CD4-positive, alpha-beta memory T cell (primary cell): ENCODE results near the gene CRELD2. TPM values are rescaled to one million over a fixed set of nuclear protein-coding genes. Genes with fewer than 3 reads are reported as not detected.

Experiments used
- CTCF ChIA-PET: fragments of 350-600 bp; sonication (Branson Sonifier 250); formaldehyde crosslinking; loops from one replicate; lab custom pipeline; 2021; ENCODE audit warnings: inconsistent platforms; ENCODE audit not compliant: partially characterized antibody; lab: Charles Lee
- POLR2A ChIA-PET: fragments of 350-600 bp; sonication (Branson Sonifier 250); formaldehyde crosslinking; loops from one replicate; lab custom pipeline; 2021; ENCODE audit not compliant: partially characterized antibody; lab: Charles Lee
- DNase-seq, 5 donors: peaks; one replicate each; pipeline versions ENCODE4 v3.0.0 to v3.0.0-alpha.2; 2020 to 2022; ENCODE audit warnings: mixed read lengths in 1 of 5
- H3K27ac ChIP-seq: one replicate; pipeline ENCODE4 v1.7.0; 2013; ENCODE audit warnings: low read depth, low read length
- H3K27me3 ChIP-seq: 2 replicates; pipeline ENCODE4 v1.7.0; 2013; ENCODE audit warnings: mild to moderate bottlenecking, low read length, moderate library complexity; ENCODE audit not compliant: insufficient read depth
- H3K36me3 ChIP-seq: 2 replicates; pipeline ENCODE4 v1.7.0; 2013; ENCODE audit warnings: mild to moderate bottlenecking, low read length, moderate library complexity; ENCODE audit not compliant: insufficient read depth
- H3K4me1 ChIP-seq: 2 replicates; pipeline ENCODE4 v1.7.0; 2013; ENCODE audit warnings: mild to moderate bottlenecking, low read length, moderate library complexity; ENCODE audit not compliant: insufficient read depth
- H3K4me3 ChIP-seq, 2 donors: one replicate each; pipeline ENCODE4 v1.7.0; 2013; ENCODE audit warnings: low read length in 2 of 2, mild to moderate bottlenecking in 1 of 2
- H3K9me3 ChIP-seq, 2 donors: one replicate each; pipeline ENCODE4 v1.7.0; 2013; ENCODE audit warnings: low read length in 2 of 2, control low read depth in 1 of 2; ENCODE audit not compliant: control insufficient read depth in 1 of 2
- H3K27ac Mint-ChIP-seq, 7 donors: one replicate each; pipeline ENCODE4 v1.8.0; 2020 to 2021; ENCODE audit warnings: mixed read lengths in 7 of 7, mild to moderate bottlenecking in 6 of 7, inconsistent platforms in 3 of 7, moderate library complexity in 3 of 7
- H3K27me3 Mint-ChIP-seq, 2 donors: one replicate each; pipeline ENCODE4 v1.8.0; 2020 to 2021; ENCODE audit warnings: mixed read lengths in 2 of 2
- H3K36me3 Mint-ChIP-seq, 2 donors: one replicate each; pipeline ENCODE4 v1.8.0; 2020 to 2021; ENCODE audit warnings: mixed read lengths in 2 of 2, inconsistent platforms in 1 of 2, mild to moderate bottlenecking in 1 of 2
- H3K4me1 Mint-ChIP-seq, 4 donors: one replicate each; pipeline ENCODE4 v1.8.0; 2020 to 2021; ENCODE audit warnings: mixed read lengths in 4 of 4, mild to moderate bottlenecking in 1 of 4
- H3K4me3 Mint-ChIP-seq, 8 donors: one replicate each; pipeline ENCODE4 v1.8.0; 2020 to 2021; ENCODE audit warnings: mixed read lengths in 8 of 8, mild to moderate bottlenecking in 7 of 8, moderate library complexity in 6 of 8, inconsistent platforms in 3 of 8
- H3K9me3 Mint-ChIP-seq, 8 donors: one replicate each; pipeline ENCODE4 v1.8.0; 2020 to 2021; ENCODE audit warnings: mixed read lengths in 8 of 8, mild to moderate bottlenecking in 5 of 8, inconsistent platforms in 3 of 8, moderate library complexity in 1 of 8
- intact Hi-C: fragments of 100-400 bp; cut with micrococcal nuclease; formaldehyde crosslinking; loops from one replicate; pipeline ENCODE4 v1.15.1; 2023
- polyA plus RNA-seq, 2 donors: library from polyadenylated mRNA; unstranded; fragments of 300-500 nt; fragmentation: Illumina TruSeq; gene quantifications; one replicate each; pipeline ENCODE4 v1.2.3, GENCODE V29; 2021
- total RNA-seq, 2 experiments: library from RNA; stranded (reverse); gene quantifications; one replicate each; pipeline ENCODE4 v1.2.3, GENCODE V29; 2021

CRELD2 gene
- total and polyA plus RNA-seq, 4 experiments from 2014 or later, result 36.0 to 46.1 (median 38.2) TPM

GRCh38 chr22:49936973-49937757, 18.7 kb downstream of the CRELD2 start:
- intact Hi-C loops, result loop anchor here (1.0 to 10.0 kb wide), 4 partner anchors 19 to 248 kb away; partner anchors contain the start of genes ALG12, CRELD2, PIM3 and TRABD
- no peak overlapping the region for H3K4me3 ChIP-seq
- POLR2A ChIA-PET, result interaction anchor here (0.6 to 3.2 kb wide), 11 partner anchors 7 to 306 kb away, joined by 3 to 80 read pairs (median 5); partner anchors contain the start of gene PIM3

GRCh38 chr22:49937758-49938564, 19.5 kb downstream of the CRELD2 start:
- Mint-ChIP-seq H3K27me3 (no peaks in the 10 kb centered on the region), H3K4me1 (peaks cover 4 to 34% (median 11%) of the 10 kb centered on the region in 4 donors), H3K27ac (peak overlapping the region in 5 of 7 donors; percentile 32 to 90 (median 53)), H3K36me3 (no peaks in the 10 kb centered on the region), H3K4me3 (peak overlapping the region in 1 of 8 donors; percentile 31), H3K9me3 (peaks cover 0 to 3% (median 0%) of the 10 kb centered on the region in 8 donors)
- Histone ChIP-seq H3K9me3 (no peaks in the 10 kb centered on the region), H3K4me3 (no peak overlapping the region), H3K4me1 (peaks cover 38% of the 10 kb centered on the region), H3K27ac (peak overlapping the region; percentile 90), H3K27me3 (no peaks in the 10 kb centered on the region), H3K36me3 (no peaks in the 10 kb centered on the region)
- ChIA-PET CTCF (no interaction called here), POLR2A (interaction anchor here (0.7 to 3.2 kb wide), 5 partner anchors 18 to 28 kb away, joined by 3 to 80 read pairs (median 8); partner anchors contain the start of gene PIM3)
- peak in 1 of 5 donors; percentile 39 for DNase-seq
- intact Hi-C loops, result loop anchor here (2.0 to 10.0 kb wide), 2 partner anchors 33 to 247 kb away; partner anchors contain the start of gene TRABD

More at GRCh38 chr22:49936973-49937757, 18.7 kb downstream of the CRELD2 start:
- no peaks in the 10 kb centered on the region for H3K36me3 ChIP-seq
- no peaks in the 10 kb centered on the region for H3K36me3 Mint-ChIP-seq
- no peaks in the 10 kb centered on the region for H3K27me3 ChIP-seq
- H3K4me3 Mint-ChIP-seq, result peak overlapping the region; percentile 45 to 74 (median 66)
- peaks cover 7 to 36% (median 14%) of the 10 kb centered on the region in 4 donors for H3K4me1 Mint-ChIP-seq
- peaks cover 0 to 3% (median 0%) of the 10 kb centered on the region in 8 donors for H3K9me3 Mint-ChIP-seq
- CTCF ChIA-PET, result interaction anchor here (1.0 to 2.0 kb wide), 2 partner anchors 22 to 24 kb away, joined by 3 to 8 read pairs; partner anchors contain the start of gene PIM3
- DNase-seq, result peak in 1 of 5 donors; percentile 39
- H3K4me1 ChIP-seq, result peaks cover 40% of the 10 kb centered on the region
- H3K27ac ChIP-seq, result peak overlapping the region; percentile 90
- no peaks in the 10 kb centered on the region for H3K9me3 ChIP-seq
- H3K27me3 Mint-ChIP-seq, result no peaks in the 10 kb centered on the region
- peak overlapping the region; percentile 88 to 95 (median 90) for H3K27ac Mint-ChIP-seq

DNA sequence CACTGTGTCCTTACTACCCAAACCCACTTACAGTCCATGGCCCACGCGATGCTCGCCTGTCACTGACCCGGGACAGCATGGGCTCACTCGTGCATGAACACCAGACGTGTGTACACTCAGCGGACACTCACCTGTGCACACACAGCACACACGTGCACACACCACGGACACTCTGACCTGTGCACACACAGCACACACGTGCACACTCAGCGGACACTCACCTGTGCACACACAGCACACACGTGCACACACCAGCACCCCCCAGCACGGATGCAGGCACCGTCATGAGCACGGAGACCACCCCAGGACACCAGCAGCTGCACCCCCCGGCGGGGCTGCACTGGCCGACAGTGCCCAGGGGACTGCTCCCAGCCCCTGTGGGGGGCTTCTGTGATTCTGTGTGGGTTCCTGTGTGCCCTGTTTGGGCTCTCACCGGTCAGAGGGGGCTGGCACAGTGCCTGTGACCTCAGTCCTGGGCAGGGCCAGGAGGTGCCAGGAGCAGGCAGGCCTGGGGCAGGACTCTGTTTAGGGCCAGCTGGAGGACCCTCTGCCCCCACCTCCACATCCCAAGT, 20.2 kb downstream of the CRELD2 start:
- Histone ChIP-seq H3K27ac (no peak overlapping the region), H3K9me3 (no peaks in the 10 kb centered on the region), H3K27me3 (no peaks in the 10 kb centered on the region), H3K36me3 (no peaks in the 10 kb centered on the region), H3K4me3 (no peak overlapping the region), H3K4me1 (peaks cover 31% of the 10 kb centered on the region)
- intact Hi-C loops, result loop anchor here (10.0 kb wide), 1 partner anchor 246 kb away; the partner anchor contains the start of gene TRABD
- POLR2A ChIA-PET, result interaction anchor here (0.7 kb wide), 1 partner anchor 22 kb away, joined by 3 read pairs; the partner anchor contains the start of gene PIM3
- peak overlapping the region in 5 of 7 donors; percentile 42 to 84 (median 70) for H3K27ac Mint-ChIP-seq
- no peaks in the 10 kb centered on the region for H3K27me3 Mint-ChIP-seq
- no peak overlapping the region for H3K4me3 Mint-ChIP-seq
- CTCF ChIA-PET, result no interaction called here
- peaks cover 0 to 3% (median 0%) of the 10 kb centered on the region in 8 donors for H3K9me3 Mint-ChIP-seq
- DNase-seq, result no peak
- no peaks in the 10 kb centered on the region for H3K36me3 Mint-ChIP-seq
- peaks cover 1 to 28% (median 6%) of the 10 kb centered on the region in 4 donors for H3K4me1 Mint-ChIP-seq

GRCh38 chr22:49941507-49942316, 23.3 kb downstream of the CRELD2 start:
- intact Hi-C loops, result no loop called here
- Mint-ChIP-seq H3K27me3 (no peaks in the 10 kb centered on the region), H3K4me1 (peaks cover 10 to 41% (median 13%) of the 10 kb centered on the region in 4 donors), H3K9me3 (peaks cover 0 to 4% (median 0%) of the 10 kb centered on the region in 8 donors), H3K36me3 (no peaks in the 10 kb centered on the region), H3K27ac (peak overlapping the region in 1 of 7 donors; percentile 35), H3K4me3 (no peak overlapping the region)
- Histone ChIP-seq H3K9me3 (no peaks in the 10 kb centered on the region), H3K27ac (no peak overlapping the region), H3K4me3 (no peak overlapping the region), H3K4me1 (peaks cover 26% of the 10 kb centered on the region), H3K27me3 (no peaks in the 10 kb centered on the region), H3K36me3 (no peaks in the 10 kb centered on the region)
- ChIA-PET POLR2A (interaction anchor here (0.7 kb wide), 1 partner anchor 19 kb away, joined by 3 read pairs; the partner anchor contains the start of gene PIM3), CTCF (no interaction called here)
- no peak for DNase-seq

- ChIA-PET POLR2A (interaction anchor here (1.1 kb wide), 1 partner anchor 17 kb away, joined by 3 read pairs; no protein-coding TSS in a partner anchor), CTCF (no interaction called here)
- peaks cover 0 to 4% (median 0%) of the 10 kb centered on the region in 8 donors for H3K9me3 Mint-ChIP-seq
- no peaks in the 10 kb centered on the region for H3K27me3 ChIP-seq
- intact Hi-C loops, result no loop called here
- H3K27ac Mint-ChIP-seq, result no peak overlapping the region
- no peaks in the 10 kb centered on the region for H3K36me3 Mint-ChIP-seq
- DNase-seq, result no peak
- H3K4me3 Mint-ChIP-seq, result no peak overlapping the region
- H3K4me3 ChIP-seq, result no peak overlapping the region
- H3K27me3 Mint-ChIP-seq, result no peaks in the 10 kb centered on the region
- H3K9me3 ChIP-seq, result no peaks in the 10 kb centered on the region
- peaks cover 18% of the 10 kb centered on the region for H3K4me1 ChIP-seq
- H3K36me3 ChIP-seq, result no peaks in the 10 kb centered on the region
- no peak overlapping the region for H3K27ac ChIP-seq
- peaks cover 9 to 33% (median 12%) of the 10 kb centered on the region in 4 donors for H3K4me1 Mint-ChIP-seq
Measured at GRCh38 chr22:49942565-49943404, 24.4 kb downstream of the CRELD2 start.
